Adrenal gland (tissue), 5 donors: ENCODE data around the gene KRTAP1-3.

ENCODE experiments used
- CTCF ChIP-seq, 6 experiments: fragments of 450-650 bp in 4 of 6; fragments of 200-600 bp in 2 of 6; sonication (generic) in 1 of 6; IDR thresholded peaks; 1 replicate in 5 of 6; 2 replicates in 1 of 6; pipeline versions ENCODE4 v1.5.1 to v1.8.0; 2016 to 2021; ENCODE audit warnings: antibody characterized with exemption in 6 of 6, mild to moderate bottlenecking in 2 of 6, moderate library complexity in 1 of 6
- POLR2A ChIP-seq, 2 donors: fragments of 450-650 bp; IDR thresholded peaks; one replicate each; pipeline ENCODE4 v1.6.1; 2017; ENCODE audit warnings: antibody characterized with exemption in 2 of 2, mild to moderate bottlenecking in 2 of 2, moderate library complexity in 1 of 2
- donor health status: DM: no; HTN: no; CAD: no.

DNA sequence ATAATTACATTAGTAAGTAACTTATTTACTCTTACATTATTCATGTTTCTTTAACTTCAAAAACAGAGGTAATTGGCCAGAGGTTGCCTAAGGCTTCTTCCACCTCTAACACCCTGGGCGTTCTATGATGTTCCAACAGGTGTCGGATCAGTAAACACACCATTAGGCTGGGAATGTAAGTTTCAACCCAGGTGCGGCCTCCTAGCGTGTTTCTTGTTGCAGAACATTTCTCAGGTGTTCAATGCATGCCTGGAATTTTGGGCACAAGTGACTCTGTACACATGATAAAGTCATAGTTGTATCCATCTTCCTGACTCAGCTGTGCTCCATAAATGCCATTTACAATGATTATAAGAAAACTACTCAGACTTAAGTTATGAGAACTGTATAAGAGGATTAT lies 19.4 kb upstream of the KRTAP1-3 start:
- no peak for TF ChIP-seq CTCF (IDR thresholded peaks at IDR 0.05)
- no peak for TF ChIP-seq POLR2A (IDR thresholded peaks at IDR 0.05)
